ENCODE results near the gene INAFM2.
A peak's percentile ranks its signal among the peaks of the same experiment; 100 is the strongest.

INAFM2 gene

DNA sequence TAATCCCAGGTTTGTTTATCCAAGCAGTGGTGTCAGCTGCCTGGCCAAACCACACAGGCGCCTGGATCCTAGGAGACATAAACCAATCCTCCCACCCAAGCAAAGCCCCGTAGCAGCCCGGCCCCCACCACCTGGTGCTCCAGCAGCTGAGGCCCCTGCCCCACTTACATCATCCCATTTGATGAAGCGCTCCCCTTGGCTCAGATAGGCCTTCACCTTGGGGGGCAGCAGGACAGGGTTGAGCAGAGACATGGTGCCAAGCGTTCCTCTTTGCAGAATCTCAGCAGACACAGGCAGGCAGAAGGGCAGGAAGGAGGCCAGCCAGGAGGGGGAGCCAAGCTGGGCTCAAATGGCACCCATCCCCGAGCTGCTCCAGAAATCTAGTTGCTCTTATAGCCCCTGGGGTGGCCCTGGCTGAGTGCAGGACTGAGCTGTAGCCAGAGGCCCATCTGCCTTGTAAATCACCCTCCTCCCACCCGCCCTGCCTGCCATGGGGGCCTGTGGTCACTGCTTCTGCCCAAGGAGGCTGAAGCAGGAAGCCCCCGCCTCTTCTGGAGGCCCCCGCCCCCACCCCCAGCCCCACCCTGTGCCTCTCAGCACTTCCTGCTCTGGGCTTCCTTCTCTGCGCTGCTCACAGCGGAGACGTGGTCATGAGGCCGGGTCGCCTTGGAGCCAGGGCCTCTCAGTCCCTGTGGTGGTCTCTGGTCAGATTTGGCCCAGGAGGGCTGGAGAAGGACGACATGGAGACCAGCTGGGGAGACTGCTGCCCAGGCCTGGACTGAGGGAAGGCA lies 15.9 kb upstream of the INAFM2 start, which contains the start of gene PLCB2:
TSS of gene PLCB2 (minus strand) at position 515 of the 791 bp plus-strand sequence. CDS start at position 252, 263 bp downstream.
- peak; percentile 83 for DNase-seq

DNA sequence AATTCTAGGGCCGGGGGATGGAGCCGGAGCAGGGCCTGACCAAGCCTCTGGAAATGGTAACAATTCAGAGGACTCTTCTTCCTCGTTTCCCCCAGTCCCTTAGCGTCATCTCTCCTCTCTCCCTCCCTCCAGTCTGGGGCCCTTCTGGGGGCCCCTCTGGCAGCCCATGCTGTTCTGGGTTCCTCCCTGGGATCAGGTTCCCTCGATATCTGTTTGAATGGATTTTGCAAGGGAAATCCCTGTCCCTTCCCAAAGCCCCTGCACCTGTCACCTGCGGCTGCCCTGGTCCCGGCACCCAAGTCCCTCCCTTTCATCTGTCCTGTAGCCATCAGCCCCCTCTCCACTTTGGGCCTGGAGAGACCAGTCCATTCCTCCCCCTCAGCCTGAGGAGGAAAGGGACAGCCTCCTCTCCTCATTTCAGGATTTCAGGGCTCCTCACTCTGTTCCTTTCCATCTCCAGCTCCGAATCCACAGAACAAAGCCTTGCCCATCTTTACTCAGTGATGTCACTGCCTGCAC lies 14.1 kb upstream of the INAFM2 start:
- DNase-seq, result no peak

DNA sequence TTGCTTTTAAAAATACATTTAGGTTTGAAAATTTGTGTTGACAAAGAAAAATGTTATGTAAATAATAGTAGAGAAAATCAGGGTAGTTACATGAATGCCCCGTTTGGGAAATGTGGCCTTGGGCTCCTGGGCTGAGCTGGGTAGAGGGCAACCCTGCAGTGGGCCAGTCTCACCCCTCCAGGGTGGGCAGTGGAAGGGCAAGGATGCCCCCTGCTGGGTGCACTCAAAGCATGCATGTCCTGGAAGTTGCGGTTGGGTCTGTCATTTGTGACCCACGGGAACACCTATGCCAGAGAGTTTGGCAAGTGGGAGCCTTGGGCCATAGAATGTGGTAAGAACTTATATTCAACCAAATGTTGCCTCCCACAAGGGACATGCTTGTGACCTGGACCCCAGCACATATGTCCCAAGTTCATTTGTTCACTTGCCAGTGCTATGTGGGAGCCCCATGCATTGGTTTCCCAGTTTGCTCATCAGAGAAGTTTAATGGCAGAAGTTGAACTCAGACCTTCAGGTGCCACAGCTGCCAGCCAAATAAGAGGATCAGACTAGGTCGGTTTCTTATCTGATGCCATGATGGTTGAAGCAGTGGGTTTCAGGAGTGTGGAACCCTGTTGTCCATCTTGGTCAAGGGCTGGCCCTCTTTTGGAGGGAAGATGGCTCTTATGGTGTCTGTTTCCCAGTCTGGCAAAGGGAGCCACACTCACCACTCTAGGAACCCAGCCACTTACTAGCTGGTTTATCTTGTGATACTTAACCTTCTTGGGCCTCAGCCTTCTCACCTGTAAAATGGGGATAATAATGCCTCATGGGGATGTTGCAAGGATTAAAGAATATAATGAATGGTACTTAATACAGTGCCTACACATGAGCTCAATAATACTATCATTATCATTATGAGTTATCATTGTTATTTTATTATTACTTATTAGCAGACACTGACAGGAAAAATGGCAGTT lies 13.2 kb upstream of the INAFM2 start:
- peak; percentile 61 for DNase-seq

DNA sequence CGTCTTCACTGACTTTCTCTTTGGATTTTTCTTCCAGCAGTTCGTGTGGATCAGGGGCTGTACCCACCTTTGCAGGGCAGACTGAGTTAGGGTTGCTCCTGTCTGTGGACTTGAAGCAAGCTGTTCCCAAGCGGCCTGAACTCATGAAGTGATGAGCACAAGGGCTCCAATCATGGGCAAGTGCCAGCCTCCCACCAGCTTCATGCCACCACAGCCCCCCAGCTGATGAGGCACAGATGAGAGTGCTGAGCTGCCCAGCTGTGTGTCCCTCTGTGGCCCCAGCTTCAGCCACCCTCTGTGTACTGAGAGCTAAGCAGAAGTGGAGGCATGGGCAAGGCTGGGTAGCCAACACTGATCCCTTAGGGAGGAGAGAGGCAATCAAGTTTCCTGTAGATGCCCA lies 12.5 kb upstream of the INAFM2 start:
- no peak for DNase-seq

DNA sequence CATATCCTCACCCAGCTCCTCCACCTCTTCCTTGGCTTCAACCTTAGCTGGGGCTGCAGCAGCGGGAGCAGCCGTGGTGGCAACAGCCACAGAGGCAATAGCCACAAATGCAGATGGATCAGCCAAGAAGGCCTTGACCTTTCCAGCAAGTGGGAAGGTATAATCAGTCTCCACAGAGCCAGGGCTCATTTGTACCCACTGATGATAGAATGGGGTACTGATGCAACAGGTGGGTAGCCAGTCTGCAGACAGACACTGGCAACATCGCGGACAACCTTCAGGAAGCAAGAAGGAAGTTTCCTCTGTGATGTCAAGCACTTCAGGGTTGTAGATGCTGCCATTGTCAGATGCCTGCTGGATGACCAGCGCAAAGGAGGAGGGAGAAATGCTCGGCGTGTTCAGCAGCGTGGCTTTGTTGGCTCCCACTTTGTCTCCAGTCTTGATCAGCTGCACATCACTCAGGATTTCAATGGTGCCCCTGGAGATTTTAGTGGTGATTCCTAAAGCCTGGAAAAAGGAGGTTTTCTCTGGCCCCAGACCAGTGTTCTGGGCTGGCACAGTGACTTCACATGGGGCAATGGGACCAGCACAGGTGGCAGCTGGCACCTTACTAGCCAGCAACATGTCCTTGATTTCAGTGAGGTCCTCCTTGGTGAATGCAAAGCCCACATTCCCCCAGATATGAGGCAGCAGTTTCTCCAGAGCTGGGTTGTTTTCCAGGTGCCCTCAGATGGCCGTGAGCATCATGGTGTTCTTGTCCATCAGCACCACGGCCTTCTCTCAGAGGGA lies 10.9 kb upstream of the INAFM2 start:
- DNase-seq, result no peak

DNA sequence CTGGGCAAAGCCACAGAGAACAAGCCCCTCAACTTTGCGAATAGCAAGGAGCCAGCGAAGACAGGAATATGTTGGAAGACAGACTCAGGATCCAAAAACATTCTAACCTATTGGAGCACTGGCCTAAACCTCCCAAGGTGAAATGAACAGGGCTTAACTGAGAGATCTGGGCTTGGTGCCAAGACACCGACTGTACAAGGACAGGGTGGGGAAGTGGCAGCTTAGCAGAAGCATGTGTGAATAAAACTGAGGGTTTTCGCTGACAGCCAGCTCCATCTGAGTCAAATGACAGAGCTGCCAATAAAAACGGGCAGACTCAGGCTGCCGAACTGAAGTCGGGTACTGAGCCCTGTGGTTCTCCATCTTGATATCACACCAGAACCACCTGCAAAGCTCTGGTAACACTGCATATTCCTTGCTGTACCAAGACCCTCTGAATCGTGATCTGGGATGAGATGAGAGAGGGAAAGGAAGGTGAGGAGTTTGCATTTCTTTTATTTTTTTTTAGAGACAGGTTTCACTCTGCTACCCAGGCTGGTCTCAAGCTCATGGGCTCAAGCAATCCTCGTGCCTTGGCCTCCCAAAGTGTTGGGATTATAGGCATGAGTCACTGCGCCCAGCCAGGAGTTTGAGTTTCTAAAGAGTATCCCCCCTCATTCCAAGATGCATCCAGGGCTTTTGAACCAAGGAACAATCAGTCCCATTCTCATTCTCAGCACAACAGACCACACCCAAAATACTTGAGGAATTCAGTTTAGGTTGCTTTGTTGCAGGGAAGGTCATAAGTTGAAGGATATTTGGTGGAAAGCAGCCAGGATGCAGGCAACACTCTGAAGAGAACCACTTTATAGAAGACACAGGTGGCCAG lies 9.7 kb upstream of the INAFM2 start:
- DNase-seq, result peak; percentile 79

DNA sequence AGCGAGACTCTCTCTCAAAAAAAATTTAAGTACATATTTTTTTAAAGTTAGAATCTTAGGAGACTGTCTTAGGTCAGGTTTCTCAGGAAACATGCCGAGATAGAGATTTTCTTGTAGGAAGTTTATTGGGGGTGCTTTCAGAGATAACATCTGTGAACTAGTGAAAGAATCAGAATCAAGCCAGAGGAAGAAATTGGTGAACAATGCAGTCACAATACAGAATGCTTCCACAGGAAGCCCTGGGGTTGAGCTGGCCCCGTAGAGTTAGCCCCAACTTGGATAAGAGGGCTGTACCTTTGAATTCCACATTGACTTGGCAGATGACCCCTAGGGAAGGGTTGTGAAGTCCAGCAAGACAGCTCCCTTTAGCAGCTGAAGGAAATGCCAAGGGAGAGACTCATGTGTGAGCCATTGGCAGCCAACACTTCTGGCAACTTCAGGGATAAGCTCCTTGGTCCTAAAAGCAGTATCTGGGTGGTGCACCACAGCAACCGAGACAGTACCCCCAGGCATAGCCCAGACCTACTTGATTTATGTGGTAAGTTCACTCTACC lies 8.7 kb upstream of the INAFM2 start:
- no peak for DNase-seq

DNA sequence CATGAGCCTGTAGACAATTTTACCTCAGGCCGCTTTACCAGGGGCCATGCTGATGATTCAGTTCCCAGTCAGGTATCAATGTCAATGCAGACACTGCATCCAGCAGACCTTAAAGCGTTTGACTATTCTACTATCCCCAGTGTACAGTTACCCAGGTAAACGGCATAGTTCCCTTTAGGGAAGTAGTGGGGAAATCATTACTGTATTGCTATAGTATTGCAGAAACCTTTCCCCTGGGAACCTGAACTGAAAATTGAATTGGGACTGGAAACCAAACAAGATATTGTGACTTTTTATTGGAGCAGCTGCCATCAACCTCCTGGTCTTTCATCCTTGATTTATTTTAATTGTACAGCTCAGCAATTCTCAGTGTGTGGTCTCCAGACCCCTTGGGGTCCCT lies 6.6 kb upstream of the INAFM2 start:
- DNase-seq, result no peak

DNA sequence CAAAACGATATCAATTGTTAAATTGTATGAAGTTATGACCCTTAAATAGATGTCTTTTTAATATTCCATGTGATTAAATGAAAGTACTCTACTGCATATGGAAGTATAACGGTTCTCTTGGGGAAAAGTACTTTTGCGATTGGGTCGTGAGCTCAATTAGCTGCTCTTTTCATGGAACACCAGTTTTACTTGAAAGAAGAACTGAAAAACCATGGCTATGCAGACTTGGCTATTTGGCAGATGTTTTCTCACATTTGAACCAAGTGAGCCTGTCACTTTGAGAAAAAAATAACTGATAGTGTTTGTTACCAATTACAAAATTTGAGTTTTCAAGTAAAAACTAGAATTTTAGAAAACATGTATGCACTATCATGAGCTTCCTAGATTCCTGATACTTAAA lies 5.9 kb upstream of the INAFM2 start:
- no peak for DNase-seq

DNA sequence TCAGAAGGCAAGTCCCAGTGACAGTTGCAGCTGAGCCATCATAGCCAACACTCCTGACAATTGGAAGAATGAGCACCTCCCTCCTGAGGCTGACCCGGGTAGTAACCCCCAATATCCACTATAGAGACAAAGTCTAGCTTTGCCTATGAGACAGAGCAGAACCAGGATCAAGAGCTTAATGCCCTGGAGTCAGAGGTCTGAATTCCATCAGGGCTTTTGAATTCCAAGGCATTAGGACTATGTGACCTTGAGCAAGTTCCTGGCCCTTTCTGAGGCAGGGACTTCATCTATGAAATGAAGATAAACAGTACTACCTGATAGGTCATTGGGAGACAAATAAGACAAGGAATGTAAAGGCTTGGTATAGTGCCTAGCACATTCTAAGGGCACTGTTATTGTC lies 3.1 kb upstream of the INAFM2 start:
- DNase-seq, result no peak

DNA sequence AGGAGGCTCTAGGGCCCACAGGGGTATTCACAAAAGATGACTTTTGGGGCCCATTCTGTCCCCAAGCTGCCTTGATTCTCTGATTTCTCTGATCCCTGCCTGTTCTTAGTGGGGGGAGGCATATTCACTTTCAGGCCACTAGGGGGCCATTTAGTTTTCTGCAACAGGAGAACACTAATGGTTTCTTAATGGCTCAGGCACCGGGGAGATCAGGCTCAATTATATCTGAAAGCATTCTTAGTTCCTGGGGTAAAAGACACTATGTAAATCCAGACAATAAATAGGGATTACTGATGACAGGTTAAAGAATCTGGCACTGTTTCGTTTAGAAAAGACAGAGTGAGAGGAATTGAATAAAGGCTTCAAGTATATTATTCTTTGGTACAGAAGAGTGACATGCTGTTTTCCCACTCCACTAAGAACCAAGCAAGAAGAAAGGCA lies 2.5 kb upstream of the INAFM2 start:
- DNase-seq, result peak; percentile 62

DNA sequence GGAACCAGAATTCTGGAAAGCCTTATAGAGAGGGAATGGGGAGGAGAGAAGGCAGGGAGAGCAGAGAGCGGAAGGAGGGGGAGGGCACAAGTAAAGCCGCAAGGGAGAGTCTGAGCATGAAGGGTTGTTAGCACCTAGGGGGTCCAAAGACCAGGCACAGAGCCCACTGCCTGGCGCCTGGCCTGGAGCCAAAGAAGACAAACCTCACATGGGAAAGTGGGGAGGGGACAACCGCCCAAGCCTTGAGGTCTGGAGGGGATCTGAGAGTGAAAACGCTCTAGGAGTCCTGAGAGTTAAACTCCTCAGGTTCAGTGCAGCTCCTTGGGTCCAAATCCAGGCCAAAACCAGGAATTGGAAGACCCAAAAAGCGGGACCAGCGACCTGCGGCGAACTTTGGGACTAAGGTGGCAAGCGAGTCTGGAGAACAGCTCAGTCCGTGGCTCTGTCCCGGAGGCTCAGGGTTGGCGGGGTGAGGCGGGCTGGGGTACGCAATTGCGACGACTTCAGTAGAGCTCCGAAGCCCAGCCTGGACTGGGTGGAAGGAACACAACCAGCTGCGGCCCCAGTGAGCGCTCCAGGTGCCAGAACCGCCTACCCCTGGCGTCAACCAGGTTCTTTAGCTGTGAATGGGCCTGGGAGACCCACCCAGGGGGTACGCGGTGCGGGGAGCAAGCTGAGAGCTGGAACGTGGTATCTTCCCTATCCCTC lies 807 bp upstream of the INAFM2 start:
- no peak for DNase-seq

DNA sequence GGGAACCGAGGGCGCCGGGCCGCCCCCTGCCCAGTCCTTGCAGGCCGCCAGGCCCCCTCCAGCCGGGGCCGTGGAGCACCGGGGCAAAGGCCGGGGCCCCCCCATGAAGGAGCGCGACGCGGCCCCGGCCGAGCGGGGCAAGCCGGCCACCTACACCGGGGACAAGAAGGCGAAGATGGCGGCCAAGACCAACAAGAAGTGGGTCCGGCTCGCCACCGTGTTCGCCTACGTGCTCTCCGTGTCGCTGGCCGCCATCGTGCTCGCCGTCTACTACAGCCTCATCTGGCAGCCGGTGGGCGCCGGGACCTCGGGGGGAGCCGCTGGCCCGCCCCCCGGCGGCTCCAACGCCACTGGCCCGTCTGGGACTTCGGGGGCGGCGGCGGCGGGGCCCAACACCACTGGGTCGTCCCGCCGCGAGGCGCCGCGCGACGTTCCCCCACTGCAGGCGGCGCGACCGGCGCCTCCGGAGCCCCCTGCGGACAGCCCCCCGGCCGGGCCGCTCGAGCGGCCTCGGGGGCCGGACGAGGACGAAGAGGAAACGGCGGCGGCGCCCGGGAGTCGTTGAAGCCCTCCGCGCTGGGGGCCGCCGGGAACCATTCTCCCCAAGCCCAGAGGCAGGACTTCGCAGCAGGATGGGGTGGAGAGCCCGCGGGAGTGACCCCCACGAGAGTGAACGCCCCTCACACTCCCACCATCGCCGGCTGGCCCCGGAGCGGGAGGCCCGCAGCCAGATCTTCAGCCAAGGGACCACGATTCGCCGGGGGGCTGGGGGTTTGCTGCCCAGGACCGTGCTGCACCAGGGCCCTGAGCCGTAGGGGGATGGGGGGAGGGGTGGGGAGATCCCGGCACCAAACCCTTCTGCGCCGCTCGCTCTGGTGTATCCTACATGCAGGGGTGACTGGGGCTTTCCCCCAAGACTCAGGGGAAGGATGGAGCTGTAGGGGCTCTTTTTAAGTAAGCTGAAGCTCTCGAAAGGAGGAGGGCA lies 753 bp downstream of the INAFM2 start:
- DNase-seq, result no peak

DNA sequence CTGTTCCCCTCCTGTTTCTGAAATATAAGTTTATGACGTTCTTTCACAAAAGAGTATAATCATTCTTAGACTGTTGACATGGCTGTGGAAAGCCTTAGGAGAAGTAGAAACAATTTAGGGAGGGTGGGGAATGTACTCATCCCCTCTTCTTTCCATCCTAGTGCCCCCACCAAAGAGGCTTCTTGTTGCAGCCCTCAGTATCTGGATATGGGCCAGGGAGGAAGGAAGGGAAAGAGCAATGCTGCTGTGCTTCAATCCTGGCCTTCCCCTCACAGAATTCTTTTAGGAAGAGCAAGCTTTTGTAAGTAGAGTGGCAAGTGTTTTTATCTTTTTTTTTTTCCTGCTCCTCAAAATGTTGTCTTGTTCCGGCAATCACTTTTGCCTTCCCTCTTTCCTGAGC lies 1.7 kb downstream of the INAFM2 start:
- no peak for DNase-seq

DNA sequence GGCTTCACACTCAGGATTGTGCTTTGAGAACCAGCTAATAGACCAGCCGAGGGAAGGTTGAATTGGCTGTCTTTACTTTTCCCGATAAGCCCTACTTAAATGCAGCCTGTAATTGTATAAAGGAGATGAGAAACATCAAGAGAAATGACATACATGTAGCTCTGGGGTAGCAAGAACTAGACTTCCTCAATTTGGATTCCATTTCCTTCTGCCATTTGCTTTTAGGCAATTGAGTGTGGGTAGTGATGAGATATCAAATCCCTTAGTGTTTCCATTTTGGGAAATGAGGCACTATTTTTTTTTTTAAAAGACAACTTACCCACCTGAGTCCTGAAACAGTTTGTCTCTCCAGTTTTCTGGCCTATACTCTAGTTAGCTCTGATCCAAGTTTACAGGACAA lies 2.2 kb downstream of the INAFM2 start:
- DNase-seq, result no peak

DNA sequence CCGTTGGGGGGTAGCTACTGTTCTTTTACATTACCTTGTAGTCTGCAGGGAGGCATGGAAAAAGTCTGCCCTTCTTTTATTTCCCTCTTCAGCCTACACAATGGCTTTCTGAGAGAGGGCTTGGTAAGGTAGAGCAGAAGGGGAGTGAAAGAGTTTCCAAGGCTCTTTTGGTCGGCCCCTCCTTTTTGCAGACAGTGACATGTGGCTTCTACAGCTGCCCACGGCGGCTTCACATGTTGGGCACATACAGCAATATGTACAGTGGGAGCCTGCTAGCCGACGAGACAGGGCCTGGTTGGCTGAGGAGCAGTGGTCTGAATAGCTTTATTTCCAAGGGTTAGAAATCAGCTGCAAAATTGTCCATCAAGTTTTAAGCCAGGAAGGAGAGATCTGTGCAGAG lies 4.0 kb downstream of the INAFM2 start:
- DNase-seq, result no peak

DNA sequence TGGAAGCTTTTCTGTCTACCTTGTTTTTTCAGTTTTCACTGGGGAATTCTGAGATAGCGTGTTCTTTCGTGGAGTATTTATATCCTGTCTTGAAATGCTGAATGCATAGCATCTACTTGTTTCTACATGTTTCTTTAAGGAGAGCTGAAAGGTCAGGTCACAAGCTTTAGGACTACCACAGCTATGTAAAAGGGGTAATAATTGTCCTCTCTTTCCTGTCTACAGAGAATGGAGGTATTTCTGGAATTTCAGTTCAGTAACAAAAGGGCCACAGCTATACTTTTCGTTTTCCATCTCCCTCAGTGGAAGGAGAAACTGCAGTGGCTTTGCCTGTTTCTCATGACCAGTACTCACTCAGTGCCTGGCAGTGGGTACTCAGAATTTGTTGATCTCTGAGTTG lies 4.7 kb downstream of the INAFM2 start:
- no peak for DNase-seq

DNA sequence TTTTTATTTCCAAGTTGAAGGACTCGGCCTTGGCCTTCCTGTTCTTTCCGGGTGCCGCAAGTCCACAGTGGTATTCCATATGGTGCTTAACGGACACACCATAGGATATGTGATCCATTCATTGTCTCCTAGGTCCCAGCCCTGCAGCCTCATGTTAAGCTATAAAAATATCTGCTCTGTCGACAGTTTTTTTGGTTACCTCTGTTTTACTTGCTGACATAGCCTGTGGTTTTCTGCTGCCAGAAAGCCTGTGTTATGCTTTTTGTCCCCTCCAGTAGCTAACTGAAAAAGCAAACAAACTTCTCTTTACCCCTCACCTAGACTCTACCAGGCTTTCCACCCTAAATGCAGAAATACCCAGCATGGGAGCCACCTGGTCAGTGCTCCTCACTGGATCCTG lies 5.3 kb downstream of the INAFM2 start:
- DNase-seq, result no peak

DNA sequence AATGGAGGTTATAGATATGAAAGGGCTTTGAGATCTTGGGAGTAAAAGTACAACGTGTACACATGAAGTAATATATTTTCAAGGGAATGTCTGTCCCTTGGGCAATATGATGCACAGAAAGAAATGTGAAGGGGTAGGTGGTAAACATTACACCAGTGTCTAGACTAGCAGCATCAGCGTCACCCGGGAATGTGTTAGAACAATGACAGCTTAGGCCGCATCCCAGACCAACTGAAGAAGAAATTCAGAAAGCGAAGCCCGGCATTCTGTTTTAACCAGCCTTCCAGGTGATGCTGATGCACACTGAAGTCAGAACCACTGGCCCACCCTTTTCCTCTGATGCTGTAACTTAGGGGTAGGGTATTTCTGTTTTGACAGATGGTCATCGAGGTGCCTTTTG lies 6.3 kb downstream of the INAFM2 start:
- no peak for DNase-seq

All from GDM1 (cell line).